ENCODE data around the gene TEX55. TPM values are rescaled to one million over a fixed set of nuclear protein-coding genes. Genes with fewer than 3 reads are reported as not detected.

TEX55 gene
- total and polyA plus RNA-seq, 2 of the 4 experiments (the other 2 are of a cell fraction): not detected

GRCh38 chr3:119140466-119140865 lies 5.5 kb upstream of the TEX55 start:
- no peak overlapping the region for H4K8ac ChIP-seq (ENCODE audit: low read depth in 2 of 2, low read length in 2 of 2)
- TF ChIP-seq, protein P1, sequence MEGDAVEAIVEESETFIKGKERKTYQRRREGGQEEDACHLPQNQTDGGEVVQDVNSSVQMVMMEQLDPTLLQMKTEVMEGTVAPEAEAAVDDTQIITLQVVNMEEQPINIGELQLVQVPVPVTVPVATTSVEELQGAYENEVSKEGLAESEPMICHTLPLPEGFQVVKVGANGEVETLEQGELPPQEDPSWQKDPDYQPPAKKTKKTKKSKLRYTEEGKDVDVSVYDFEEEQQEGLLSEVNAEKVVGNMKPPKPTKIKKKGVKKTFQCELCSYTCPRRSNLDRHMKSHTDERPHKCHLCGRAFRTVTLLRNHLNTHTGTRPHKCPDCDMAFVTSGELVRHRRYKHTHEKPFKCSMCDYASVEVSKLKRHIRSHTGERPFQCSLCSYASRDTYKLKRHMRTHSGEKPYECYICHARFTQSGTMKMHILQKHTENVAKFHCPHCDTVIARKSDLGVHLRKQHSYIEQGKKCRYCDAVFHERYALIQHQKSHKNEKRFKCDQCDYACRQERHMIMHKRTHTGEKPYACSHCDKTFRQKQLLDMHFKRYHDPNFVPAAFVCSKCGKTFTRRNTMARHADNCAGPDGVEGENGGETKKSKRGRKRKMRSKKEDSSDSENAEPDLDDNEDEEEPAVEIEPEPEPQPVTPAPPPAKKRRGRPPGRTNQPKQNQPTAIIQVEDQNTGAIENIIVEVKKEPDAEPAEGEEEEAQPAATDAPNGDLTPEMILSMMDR (conservative IDR thresholded peaks at IDR 0.05; ENCODE audit: low read depth, low read length): no peak
- TF ChIP-seq CEBPB (IDR thresholded peaks at IDR 0.05; ENCODE audit: low read depth, low read length) (no peak), MXI1 (IDR thresholded peaks at IDR 0.05; ENCODE audit: borderline replicate concordance, low read depth, low read length) (no peak), ELK1 (IDR thresholded peaks at IDR 0.05; ENCODE audit: borderline replicate concordance, low read depth, low read length) (no peak), MAFK (IDR thresholded peaks at IDR 0.05; ENCODE audit: low read depth, low read length) (no peak), SMC3 (IDR thresholded peaks at IDR 0.05; ENCODE audit: low read depth, low read length) (no peak), RCOR1 (IDR thresholded peaks at IDR 0.05; ENCODE audit: insufficient replicate concordance, low read length) (no peak), BHLHE40 (IDR thresholded peaks at IDR 0.05; ENCODE audit: low read depth, low read length) (no peak), RFX5 (IDR thresholded peaks at IDR 0.05; ENCODE audit: low read depth, low read length) (no peak), FOS (IDR thresholded peaks at IDR 0.05; ENCODE audit: low read depth, low read length) (no peak), CHD1 (IDR thresholded peaks at IDR 0.05; ENCODE audit: low read depth, low read length) (no peak), RAD21 (IDR thresholded peaks at IDR 0.05; ENCODE audit: low read length) (no peak), NFE2L2 (IDR thresholded peaks at IDR 0.05; ENCODE audit: low read depth, low read length) (no peak), POLR2A (IDR thresholded peaks at IDR 0.05; ENCODE audit: low read depth, low read length) (no peak), MAZ (IDR thresholded peaks at IDR 0.05; ENCODE audit: borderline replicate concordance, low read depth, low read length) (no peak)
- TF ChIP-seq, protein P2, sequence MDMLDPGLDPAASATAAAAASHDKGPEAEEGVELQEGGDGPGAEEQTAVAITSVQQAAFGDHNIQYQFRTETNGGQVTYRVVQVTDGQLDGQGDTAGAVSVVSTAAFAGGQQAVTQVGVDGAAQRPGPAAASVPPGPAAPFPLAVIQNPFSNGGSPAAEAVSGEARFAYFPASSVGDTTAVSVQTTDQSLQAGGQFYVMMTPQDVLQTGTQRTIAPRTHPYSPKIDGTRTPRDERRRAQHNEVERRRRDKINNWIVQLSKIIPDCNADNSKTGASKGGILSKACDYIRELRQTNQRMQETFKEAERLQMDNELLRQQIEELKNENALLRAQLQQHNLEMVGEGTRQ (IDR thresholded peaks at IDR 0.05; ENCODE audit: low read depth, low read length): no peak
- no peak overlapping the region for H2BK15ac ChIP-seq (ENCODE audit: low read depth, low read length)
- no peak overlapping the region for H2AFZ ChIP-seq (replicated peaks; ENCODE audit: low read length, poor library complexity)
- H4K5ac ChIP-seq (ENCODE audit: low read depth, low read length): no peak overlapping the region
- no TSS peak for BruUV-seq (replicated peaks)
- in situ Hi-C loops (cut with MboI; ENCODE audit: low sequenced_read_pairs): loop anchor here (25.0 kb wide), 1 partner anchor 547 kb away; the partner anchor contains the start of gene COX17
- H2AK5ac ChIP-seq (ENCODE audit: low read depth, low read length): no peak overlapping the region
- ChIA-PET CTCF (no interaction called here), POLR2A (ENCODE audit: unreplicated experiment) (no interaction called here)
- H3K9me1 ChIP-seq (ENCODE audit: insufficient read depth, low read length): no peaks in the 10 kb centered on the region
- no peak overlapping the region for H3K4ac ChIP-seq (ENCODE audit: low read depth, low read length)
- no peak overlapping the region for H4K91ac ChIP-seq (ENCODE audit: insufficient read depth, low read depth, low read length)
- ATAC-seq (ENCODE audit: low read depth) (no peak), DNase-seq (no peak)
- H2BK120ac ChIP-seq (ENCODE audit: low read depth, low read length): no peak overlapping the region
- no peak overlapping the region for H3K4me2 ChIP-seq (ENCODE audit: low read depth, low read length)
- H3K9ac ChIP-seq (ENCODE audit: low read depth, low read length): no peak overlapping the region
- no peak overlapping the region for H3K23ac ChIP-seq (ENCODE audit: low read depth, low read length)
- intact Hi-C loops (cut with micrococcal nuclease): no loop called here
- no peak overlapping the region for H3K56ac ChIP-seq (ENCODE audit: extremely low read depth, insufficient read depth, low read length)
- no peaks in the 10 kb centered on the region for H3K27me3 ChIP-seq (ENCODE audit: control insufficient read depth, insufficient read depth, low read length)
- WGBS, 2 experiments (ENCODE audit: extremely low coverage in 2 of 2, insufficient read length in 1 of 2): 100% methylated on average over 1 of the region's 5 CpGs; no CpG with 5 or more reads in 1 of the 2 experiments
- H3K36me3 ChIP-seq (ENCODE audit: control insufficient read depth, insufficient read depth, low read length): no peaks in the 10 kb centered on the region
- H3K4me3 ChIP-seq (ENCODE audit: insufficient read depth, low read depth, low read length): no peak overlapping the region
- no peak overlapping the region for H2BK5ac ChIP-seq (ENCODE audit: low read depth, low read length, poor library complexity, severe bottlenecking)
- H3K14ac ChIP-seq (replicated peaks; ENCODE audit: low read depth, low read length): no peak overlapping the region
- H3K18ac ChIP-seq (ENCODE audit: low read depth, low read length): no peak overlapping the region
- no peaks in the 10 kb centered on the region for H3K9me3 ChIP-seq (ENCODE audit: control insufficient read depth, insufficient read depth, low read length)
- H2AK9ac ChIP-seq (replicated peaks; ENCODE audit: low read depth, low read length, poor library complexity): no peak overlapping the region
- peaks cover under 1% of the 10 kb centered on the region for H3K4me1 ChIP-seq (ENCODE audit: control insufficient read depth, insufficient read depth, low read length)
- H3K27ac ChIP-seq (ENCODE audit: insufficient read depth, low read length): no peak overlapping the region
- H3K79me1 ChIP-seq (ENCODE audit: low read depth in 1 of 2, low read length in 2 of 2): no peaks in the 10 kb centered on the region
- no peak overlapping the region for H2BK20ac ChIP-seq (ENCODE audit: low read depth, low read length)
- dilution Hi-C loops (cut with HindIII; ENCODE audit: low sequenced_read_pairs, unreplicated experiment): no loop called here
- H4K20me1 ChIP-seq (ENCODE audit: insufficient read depth, low read length): no peaks in the 10 kb centered on the region

All from IMR-90 (cell line).